AG09309 (cell line): ENCODE measurements around the gene RDH16.
A peak's percentile ranks its signal among the peaks of the same experiment; 100 is the strongest.

Experiments
- DNase-seq: peaks from one replicate; pipeline ENCODE4 v3.0.0-alpha.2; 2010; ENCODE audit warnings: low read depth
- H3K4me3 ChIP-seq: 2 replicates; pipeline ENCODE4 v1.5.1; 2011; ENCODE audit warnings: mild to moderate bottlenecking, low read depth, low read length, moderate library complexity; ENCODE audit not compliant: control insufficient read depth
- TF ChIP-seq, protein P1 (sequence below): IDR thresholded peaks from 2 replicates; pipeline ENCODE4 v1.5.1; 2011; ENCODE audit warnings: mild to moderate bottlenecking, low read depth, low read length, inconsistent platforms; ENCODE audit not compliant: insufficient read depth, control insufficient read depth; ENCODE audit errors: missing control alignments

RDH16 gene

DNA sequence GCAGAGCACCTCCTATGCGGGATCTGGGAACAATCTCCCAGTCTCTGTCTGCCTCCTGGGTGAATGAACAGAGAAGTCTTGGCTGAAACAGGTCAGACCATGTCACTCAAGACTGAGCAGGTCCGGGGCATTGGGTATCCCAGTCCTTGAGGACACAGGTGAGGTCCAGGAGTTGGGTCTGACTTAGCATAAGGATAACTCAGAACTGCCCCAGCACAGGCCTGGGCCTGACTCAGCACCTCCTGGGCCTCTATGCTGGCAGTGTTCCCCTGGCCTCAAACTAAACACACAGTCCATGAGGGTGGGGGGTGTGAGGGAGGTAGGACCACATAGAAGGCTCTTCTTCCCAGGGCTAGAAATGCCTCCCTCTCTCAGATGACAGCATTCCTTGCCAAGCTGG is 21.7 kb downstream of the RDH16 start:
- DNase-seq, result no peak
- TF ChIP-seq, protein P1, sequence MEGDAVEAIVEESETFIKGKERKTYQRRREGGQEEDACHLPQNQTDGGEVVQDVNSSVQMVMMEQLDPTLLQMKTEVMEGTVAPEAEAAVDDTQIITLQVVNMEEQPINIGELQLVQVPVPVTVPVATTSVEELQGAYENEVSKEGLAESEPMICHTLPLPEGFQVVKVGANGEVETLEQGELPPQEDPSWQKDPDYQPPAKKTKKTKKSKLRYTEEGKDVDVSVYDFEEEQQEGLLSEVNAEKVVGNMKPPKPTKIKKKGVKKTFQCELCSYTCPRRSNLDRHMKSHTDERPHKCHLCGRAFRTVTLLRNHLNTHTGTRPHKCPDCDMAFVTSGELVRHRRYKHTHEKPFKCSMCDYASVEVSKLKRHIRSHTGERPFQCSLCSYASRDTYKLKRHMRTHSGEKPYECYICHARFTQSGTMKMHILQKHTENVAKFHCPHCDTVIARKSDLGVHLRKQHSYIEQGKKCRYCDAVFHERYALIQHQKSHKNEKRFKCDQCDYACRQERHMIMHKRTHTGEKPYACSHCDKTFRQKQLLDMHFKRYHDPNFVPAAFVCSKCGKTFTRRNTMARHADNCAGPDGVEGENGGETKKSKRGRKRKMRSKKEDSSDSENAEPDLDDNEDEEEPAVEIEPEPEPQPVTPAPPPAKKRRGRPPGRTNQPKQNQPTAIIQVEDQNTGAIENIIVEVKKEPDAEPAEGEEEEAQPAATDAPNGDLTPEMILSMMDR, result no peak
- no peak overlapping the region for H3K4me3 ChIP-seq

DNA sequence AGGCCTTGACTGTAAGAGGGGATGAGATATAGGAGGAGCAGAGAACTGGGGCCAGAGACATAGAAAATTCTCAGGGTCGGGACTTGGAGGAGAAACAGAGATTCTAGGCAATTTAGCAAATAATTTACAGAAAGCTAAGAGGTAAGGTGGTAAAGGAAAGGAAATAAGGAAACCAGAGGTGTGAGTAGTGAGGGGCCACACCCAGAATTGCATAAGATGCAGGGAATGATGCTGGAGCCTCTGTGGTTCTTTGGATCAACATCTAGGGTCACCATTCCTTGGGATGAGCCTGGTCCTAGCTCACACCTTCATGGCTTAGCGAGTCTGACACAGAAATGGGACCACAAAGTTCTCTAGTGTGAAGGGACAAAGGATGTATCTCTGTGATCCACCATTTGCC is 22.3 kb downstream of the RDH16 start:
- H3K4me3 ChIP-seq, result no peak overlapping the region
- TF ChIP-seq, protein P1, result no peak
- no peak for DNase-seq

DNA sequence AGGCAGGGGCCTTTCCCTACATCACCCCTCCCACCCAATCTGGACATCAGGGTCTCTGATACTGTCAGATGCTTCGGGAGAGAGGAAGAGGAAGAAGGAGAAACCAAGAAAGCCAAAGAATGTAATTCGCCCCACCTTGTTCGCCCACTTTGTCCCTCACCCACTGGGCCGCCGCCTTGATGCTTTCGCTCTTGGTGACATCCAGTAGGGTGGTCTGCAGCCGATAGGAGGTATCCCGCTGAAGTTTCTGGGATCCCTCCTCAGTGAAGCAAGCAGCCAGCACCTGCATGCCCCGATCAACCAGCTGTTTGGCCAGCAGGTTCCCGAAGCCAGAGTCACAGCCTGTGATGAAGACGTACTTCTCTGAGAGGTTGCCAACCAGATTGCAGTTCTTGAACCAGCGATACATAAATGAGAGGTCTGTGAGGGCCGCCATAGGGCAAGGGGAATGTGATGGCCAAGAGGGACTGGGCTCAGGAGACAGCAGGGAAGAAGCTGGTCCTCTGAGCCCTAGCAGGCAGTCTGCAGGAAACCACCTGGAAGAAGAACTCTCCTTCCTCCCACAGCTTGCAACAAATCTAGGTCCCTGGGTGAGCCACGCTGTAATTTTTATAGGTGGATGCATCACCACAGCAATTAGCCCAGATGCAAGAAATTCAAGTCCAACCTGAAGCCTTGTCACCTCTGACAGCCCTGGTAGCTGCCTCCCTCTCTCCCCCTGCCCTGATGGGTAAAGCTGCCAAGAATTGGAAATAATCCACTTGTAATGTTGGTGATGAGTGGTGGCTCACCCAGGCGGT is 23.4 kb downstream of the RDH16 start, which contains the start of gene SDR9C7:
TSS of gene SDR9C7 (minus strand) at position 583 of the 800 bp plus-strand sequence. CDS start at position 436, 147 bp downstream.
- DNase-seq, result no peak
- TF ChIP-seq, protein P1, result no peak
- H3K4me3 ChIP-seq, result no peak within 1 kb of the TSS

DNA sequence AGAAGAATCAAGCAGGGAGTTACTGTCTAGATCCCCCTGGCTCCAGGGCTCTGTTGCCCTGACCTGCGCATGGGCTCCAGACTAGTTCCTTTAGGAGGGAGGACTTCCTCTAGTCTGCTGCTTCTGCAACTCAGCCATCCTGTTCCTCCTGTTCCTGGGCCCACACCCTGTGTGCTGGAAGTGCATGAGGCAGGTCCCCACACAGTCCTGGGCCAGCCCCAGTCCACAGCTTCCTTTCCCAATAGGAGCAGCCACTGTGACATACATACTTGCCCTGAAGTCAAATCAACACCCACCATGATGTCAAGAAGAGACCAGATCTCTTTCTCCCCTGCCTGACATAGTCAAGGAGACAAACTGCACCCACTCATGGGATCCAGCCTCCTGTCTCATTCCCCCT is 24.5 kb downstream of the RDH16 start:
- no peak for DNase-seq
- TF ChIP-seq, protein P1, result no peak
- H3K4me3 ChIP-seq, result no peak overlapping the region

DNA sequence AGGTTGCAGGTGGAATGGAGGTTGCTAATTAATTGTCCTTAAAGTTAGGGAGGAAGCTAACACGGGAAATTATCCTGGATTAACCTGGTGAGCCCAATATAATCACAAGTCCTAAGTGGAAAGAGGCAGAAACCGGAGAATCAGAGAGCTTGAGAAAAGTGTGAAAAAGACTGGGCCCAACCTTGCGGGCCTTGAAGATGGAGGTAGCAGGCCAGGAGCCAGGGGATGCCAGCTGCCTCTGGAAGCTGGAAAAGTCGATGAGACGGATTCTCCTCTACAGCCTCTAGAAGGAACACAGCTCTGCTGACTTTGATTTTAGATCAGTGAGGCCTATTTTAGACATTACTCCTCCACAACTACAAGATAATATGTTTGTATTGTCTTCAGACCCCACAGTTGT is 25.3 kb downstream of the RDH16 start:
- no peak for DNase-seq
- TF ChIP-seq, protein P1, result no peak
- no peak overlapping the region for H3K4me3 ChIP-seq

DNA sequence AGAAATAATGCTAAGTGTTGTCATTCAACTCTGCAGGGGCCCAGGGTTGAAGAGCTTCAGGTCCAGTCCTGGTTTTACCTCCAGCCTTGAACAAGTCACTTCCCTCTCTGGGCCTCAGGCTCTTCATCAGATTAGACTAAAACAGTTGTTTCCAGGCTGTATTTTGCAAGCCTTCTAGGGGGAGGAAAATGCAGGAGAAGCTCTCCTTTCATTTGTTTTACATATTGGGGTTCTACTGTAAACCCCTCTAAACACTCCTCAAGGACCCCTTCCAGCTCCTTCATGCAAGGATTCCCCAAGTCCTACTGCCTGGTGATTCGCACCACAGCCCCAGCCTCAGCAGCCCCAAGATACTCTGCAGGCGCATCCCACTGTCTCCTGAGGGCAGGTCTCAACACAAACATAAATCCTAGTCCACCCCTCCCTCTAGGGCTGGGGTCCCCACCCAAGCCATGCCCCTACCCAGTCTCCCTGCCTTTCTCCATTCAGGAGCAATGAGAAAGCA is 25.9 kb downstream of the RDH16 start:
- no peak overlapping the region for H3K4me3 ChIP-seq
- peak; percentile 33 for DNase-seq
- TF ChIP-seq, protein P1, result no peak
